Measurements from ENCODE around the gene ELMO1.

- no peak for TF ChIP-seq CTCF (IDR thresholded peaks at IDR 0.05)
- no peak for TF ChIP-seq ZFX (IDR thresholded peaks at IDR 0.05; ENCODE audit: borderline replicate concordance)
Measured at GRCh38 chr7:37215290-37215923, 233.3 kb downstream of the ELMO1 start.

Measured in 22Rv1 (cell line).